Measurements from ENCODE around the gene ORC4.
"Not testable (repeated sequence)": the region's sequence is repeated elsewhere in the genome, so short reads cannot be mapped to it uniquely, and the experiment has no call there.

The ORC4 gene

GRCh38 chr2:148014616-148015015 is 5.9 kb downstream of the ORC4 start:
- DNase-seq (ENCODE audit: low read depth in 2 of 2), result no peak

DNA sequence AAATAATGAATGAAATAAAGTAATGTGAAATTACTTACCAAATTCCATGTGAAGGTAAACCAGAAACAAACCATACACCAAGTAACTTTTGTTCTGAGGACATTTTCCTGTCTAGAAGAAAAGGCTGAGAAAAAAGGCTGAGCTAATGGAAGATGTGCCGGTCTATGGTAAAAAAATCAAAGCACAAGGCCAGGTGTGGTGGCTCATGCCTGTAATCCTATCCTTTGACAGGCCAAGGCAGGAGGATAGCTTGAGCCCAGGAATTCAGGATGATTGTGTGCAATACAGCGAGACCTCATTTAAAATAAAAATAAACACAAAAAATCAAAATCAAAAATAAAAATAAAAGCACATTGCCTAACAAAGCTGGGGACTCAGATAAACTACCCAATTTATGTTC is 6.7 kb downstream of the ORC4 start:
- DNase-seq (ENCODE audit: low read depth in 2 of 2), result no peak

- DNase-seq (ENCODE audit: low read depth in 2 of 2), result not testable (repeated sequence)
Observed at GRCh38 chr2:148008411-148008810, 12.1 kb downstream of the ORC4 start.

GRCh38 chr2:148007219-148007900 is 13.2 kb downstream of the ORC4 start:
- DNase-seq (ENCODE audit: low read depth in 2 of 2), result no peak

DNA sequence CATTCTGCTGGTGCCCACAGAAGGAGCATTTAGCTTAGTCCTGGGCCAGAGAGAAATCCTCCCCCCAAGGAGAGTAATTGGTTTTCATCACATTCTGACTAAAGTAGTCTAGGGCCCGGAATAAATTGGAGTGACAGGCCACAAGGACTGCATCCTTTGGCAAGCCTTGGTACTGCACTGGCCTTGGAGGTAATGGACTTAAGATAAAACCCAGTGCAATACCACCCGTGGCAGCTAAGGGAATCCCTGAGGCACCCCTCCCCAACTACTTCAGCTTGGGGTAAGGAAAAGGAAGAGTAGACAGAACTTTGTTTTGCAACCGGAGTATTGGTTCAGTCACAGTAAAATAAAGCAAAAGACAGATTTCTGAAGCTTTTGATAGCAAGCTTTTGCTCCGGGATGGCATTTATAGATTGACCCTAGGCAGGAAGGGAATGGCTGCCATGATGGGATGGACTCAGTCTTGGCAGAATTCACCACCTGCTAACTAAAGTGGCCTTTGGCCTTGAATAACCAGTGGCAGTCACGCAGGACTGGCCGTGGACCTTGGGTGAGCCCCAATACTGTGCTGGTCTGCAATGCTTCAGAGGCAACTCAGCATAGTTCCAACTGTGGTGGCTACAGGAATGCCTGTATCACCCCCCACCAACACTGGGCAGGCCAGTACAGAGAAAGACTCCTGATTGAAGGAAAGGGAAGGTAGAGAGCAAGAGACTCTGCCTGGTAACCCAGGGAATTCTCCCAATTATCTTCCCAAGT is 14.1 kb downstream of the ORC4 start:
- DNase-seq (ENCODE audit: low read depth in 2 of 2), result no peak

DNA sequence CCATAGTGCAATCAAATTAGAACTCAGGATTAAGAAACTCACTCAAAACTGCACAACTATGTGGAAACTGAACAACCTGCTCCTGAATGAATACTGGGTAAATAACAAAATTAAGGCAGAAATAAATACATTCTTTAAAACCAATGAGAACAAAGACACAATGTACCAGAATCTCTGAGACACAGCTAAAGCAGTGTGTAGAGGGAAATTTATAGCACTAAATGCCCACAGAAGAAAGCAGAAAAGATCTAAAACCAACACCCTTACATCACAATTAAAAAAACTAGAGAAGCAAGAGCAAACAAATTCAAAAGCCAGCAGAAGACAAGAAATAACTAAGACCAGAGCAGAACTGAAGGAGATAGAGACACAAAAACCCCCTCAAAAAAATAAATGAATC is 18.1 kb downstream of the ORC4 start:
- not testable (repeated sequence) for DNase-seq (ENCODE audit: low read depth in 2 of 2)

DNA sequence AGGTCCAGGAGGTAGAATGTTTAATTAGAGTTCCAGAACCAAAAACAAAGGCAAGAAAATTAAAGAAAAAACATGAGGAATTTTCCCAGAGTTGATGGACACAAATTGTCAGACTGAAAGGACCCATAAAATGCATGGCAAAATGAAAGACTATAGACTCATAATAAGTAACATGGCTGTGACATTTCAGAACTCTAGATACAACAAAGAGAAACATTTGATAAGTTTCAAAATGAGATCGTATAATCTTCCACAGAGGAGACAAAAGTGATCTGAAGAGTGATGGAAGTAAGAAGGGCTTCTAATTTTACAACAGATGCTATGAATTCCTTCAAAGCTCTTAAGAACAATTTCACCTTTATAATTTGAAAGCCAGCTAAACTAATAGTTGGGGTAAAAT is 20.4 kb downstream of the ORC4 start:
- no peak for DNase-seq (ENCODE audit: low read depth in 2 of 2)

- no peak for DNase-seq (ENCODE audit: low read depth in 2 of 2)
Observed at GRCh38 chr2:147999126-147999525, 21.4 kb downstream of the ORC4 start.

DNA sequence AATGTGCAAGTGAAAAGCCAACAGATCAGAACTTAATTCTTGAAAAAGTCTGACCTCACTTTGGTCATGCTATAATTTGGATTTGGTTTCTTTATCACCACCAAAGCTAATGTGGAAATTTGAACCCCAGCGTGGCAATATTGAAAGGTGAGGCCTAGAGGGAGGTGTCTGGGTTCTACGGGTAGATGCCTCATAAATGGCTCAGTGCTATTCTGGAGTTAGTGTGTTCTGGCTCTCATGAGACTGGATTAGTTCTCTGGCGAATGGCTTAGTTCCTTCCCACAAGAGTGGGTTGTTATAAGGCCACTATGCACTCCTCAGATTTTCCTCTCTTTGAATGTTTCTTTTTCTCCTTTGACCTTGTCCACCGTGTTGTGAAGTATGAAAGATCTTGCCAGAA is 22.3 kb downstream of the ORC4 start:
- no peak for DNase-seq (ENCODE audit: low read depth in 2 of 2)

GRCh38 chr2:147996828-147997227 is 23.7 kb downstream of the ORC4 start:
- DNase-seq (ENCODE audit: low read depth in 2 of 2), result no peak

DNA sequence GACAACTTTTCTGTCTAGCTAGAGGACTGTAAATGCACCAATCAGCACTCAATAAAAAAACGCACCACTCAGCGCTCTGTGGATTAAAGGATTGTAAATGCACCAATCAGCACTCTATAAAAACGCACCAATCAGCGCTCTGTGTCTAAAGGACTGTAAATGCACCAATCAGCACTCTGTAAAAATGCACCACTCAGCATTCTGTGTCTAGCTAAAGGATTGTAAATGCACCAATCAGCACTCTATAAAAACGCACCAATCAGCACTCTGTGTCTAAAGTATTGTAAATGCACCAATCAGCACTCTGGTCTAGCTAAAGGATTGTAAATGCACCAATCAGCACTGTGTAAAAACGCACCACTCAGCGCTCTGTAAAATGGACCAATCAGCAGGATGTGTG is 25.6 kb downstream of the ORC4 start:
- DNase-seq (ENCODE audit: low read depth in 2 of 2), result not testable (repeated sequence)

DNA sequence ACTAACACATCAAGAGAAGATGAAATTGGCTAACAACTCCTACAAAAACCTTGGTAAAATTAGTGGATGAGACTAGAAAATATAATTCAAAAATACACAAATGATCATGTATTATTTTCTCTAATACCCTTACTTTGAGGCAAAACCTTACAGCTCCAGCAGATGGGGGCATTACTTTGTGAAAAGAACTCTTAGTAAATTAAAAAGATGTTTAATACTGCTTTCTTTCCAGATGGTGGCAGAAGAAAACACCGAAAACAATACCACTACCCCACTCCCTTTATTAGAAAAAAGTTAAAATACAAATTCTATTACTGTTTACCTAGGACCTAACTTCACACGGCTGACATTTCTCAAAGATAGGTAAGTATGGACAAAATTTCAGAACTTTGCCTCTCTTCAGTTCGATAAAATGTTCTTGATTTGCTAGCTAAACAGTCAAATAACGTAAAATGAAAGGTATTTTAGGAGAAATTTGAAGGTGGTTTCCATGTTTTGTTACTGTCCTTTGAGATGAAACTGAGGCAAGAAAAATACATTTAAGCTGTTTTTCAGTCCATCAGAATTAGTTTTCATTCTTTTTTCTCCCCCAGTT is 30.6 kb downstream of the ORC4 start:
- no peak for DNase-seq (ENCODE audit: low read depth in 2 of 2)

DNA sequence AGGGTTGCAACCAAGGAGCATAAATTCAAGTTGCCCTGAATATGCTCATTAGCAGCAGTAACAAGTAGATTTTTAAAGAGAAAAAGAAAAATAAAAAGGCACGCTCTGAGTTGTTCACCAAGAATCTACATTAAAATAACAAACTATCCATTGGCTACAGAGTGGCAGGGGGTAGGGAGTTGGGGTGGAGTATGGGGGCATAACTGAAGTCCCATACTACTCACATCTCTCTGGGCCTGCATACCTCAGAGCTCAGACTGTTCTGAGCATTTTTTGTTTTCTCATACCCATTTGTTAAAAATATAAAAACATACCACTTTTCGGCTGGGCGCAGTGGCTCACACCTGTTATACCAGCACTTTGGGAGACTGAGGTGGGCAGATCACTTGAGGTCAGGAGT is 31.4 kb downstream of the ORC4 start:
- DNase-seq (ENCODE audit: low read depth in 2 of 2), result no peak

DNA sequence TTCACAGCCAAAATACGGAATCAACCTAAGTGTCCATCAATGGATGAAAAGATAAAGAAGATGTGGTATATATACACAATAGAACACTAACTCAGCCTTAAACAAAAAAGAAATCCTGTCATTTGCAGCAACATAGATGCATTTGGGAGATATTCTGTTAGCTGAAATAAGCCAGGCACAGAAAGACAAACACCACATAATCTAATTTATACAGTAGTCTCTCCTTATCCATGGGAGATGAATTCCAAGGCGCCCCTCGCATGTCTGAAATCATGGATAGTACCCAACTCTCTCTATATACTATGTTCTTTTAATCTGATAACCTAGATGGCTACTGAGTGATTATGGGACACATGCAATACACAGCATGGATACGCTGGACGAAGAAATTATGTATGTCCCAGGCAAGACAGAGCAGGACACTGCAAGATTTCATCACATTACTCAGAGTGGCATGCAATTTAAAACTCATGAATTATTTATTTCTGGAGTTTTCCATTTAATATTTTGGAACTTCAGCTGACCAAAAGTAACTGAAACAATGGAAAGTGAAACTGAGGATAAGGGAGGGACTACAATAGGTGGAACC is 39.5 kb downstream of the ORC4 start:
- no peak for DNase-seq (ENCODE audit: low read depth in 2 of 2)

- no peak for DNase-seq (ENCODE audit: low read depth in 2 of 2)
Observed at GRCh38 chr2:147977679-147978078, 42.9 kb downstream of the ORC4 start.

DNA sequence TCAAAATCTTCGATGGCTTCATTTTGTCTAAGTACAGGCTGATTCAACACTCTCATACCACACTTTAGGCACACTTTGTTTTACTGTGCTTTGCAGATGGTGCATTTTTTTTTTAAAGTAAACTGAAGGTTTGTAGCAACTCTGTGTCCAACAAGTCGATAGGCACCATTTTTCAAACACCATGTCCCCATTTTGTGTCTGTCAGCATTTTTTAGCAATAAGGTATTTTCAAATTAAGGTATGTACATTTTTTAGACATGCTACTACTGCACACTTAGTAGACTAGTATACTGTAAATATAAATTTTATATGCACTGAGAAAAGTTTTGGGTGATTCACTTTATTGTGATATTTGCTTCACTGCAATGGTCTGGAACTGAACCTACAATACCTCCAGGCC is 44.4 kb downstream of the ORC4 start:
- DNase-seq (ENCODE audit: low read depth in 2 of 2), result no peak

DNA sequence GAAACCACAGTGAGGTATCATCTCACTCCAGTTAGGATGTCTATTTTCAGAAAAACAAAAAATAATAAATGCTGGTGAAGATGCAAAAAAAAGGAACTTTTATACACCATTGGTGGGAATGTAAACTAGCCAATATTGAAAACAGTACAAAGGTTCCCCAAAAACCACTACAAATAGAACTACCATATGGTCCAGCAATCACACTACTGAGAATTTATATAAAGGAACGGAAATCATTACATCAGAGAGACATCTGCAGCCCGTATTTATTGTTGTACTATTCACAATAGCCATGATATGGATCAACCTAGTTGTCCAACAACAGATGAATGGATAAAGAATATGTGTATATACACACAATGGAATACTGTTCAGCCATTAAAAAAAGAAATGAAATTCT is 52.0 kb downstream of the ORC4 start:
- no peak for DNase-seq (ENCODE audit: low read depth in 2 of 2)

GRCh38 chr2:147952118-147952517 is 68.4 kb downstream of the ORC4 start:
- DNase-seq (ENCODE audit: low read depth in 2 of 2), result no peak

- no peak for DNase-seq (ENCODE audit: low read depth in 2 of 2)
Observed at GRCh38 chr2:147945660-147946059, 74.9 kb downstream of the ORC4 start.

GRCh38 chr2:147939313-147939712 is 81.2 kb downstream of the ORC4 start:
- DNase-seq (ENCODE audit: low read depth in 2 of 2), result no peak

- no peak for DNase-seq (ENCODE audit: low read depth in 2 of 2)
Observed at GRCh38 chr2:147937744-147938349, 82.7 kb downstream of the ORC4 start.

DNA sequence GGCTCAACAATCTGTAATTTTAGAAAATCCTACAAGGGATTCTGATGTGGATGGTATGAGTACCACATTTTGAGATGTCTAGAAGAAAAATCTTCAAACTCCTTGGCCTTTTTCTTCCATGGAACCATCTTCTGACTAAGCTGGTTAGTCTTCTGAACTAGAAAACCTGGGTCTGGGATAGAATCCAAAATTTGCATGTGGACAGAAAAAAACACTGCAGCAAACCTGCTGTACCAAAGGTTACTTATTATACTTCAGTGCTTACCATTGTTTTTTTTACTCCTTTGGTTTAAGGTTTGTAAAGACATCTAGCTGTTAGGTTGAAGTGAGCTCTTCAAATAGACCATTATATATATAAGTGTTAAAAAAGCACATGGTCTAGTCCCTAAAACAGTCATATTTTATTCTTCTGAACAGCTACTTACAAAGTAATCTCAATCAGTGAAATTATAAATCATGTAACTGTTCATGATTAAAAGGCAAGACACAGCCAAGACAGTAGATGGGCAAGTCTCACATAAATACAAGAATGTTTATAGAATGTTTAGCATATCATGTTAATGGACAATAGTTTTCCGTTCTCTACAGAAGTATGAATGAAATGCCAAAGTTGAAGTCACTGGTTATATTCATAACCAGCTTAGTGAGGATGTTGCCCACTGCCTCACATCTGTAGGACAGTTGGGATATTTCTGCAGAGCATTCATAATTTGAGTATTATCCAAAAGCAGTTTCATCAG is 85.5 kb downstream of the ORC4 start:
- no peak for DNase-seq (ENCODE audit: low read depth in 2 of 2)

Measured in stimulated activated CD8-positive, alpha-beta memory T cell treated with anti-CD3 and anti-CD28 coated beads, Interleukin-15, amount 100 ng/mL, for 48 hours (primary cell).